HepG2 (cell line): ENCODE results near the gene PITHD1. TPM values are rescaled to one million over a fixed set of nuclear protein-coding genes. Genes with fewer than 3 reads are reported as not detected.

Source experiments
- FOSL1 ChIP-seq: sonication (generic); formaldehyde crosslinking; IDR thresholded peaks from 2 replicates; pipeline ENCODE4 v1.9.0; 2021; ENCODE audit warnings: missing genetic modification reagents, borderline replicate concordance
- HOMEZ ChIP-seq: IDR thresholded peaks from 2 replicates; pipeline ENCODE4 v1.6.1; 2016; ENCODE audit warnings: low read depth
- MXD1 ChIP-seq: sonication (generic); formaldehyde crosslinking; IDR thresholded peaks from 2 replicates; pipeline ENCODE4 v1.4.0; 2020; ENCODE audit warnings: mild to moderate bottlenecking, missing genetic modification reagents
- NFIB ChIP-seq: sonication (generic); formaldehyde crosslinking; IDR thresholded peaks from 2 replicates; pipeline ENCODE4 v1.9.0; 2021; ENCODE audit warnings: missing genetic modification reagents, mild to moderate bottlenecking, borderline replicate concordance
- RERE ChIP-seq: IDR thresholded peaks from 2 replicates; pipeline ENCODE4 v1.6.1; 2016; ENCODE audit warnings: low read depth, missing genetic modification reagents, missing compliant biosample characterization
- SMYD3 ChIP-seq: sonication (generic); formaldehyde crosslinking; IDR thresholded peaks from 2 replicates; pipeline ENCODE4 v1.8.1; 2023; ENCODE audit warnings: mild to moderate bottlenecking, missing genetic modification reagents
- TBX2 ChIP-seq: sonication (generic); formaldehyde crosslinking; IDR thresholded peaks from 2 replicates; pipeline ENCODE4 v1.5.0; 2020; ENCODE audit warnings: missing genetic modification reagents, mild to moderate bottlenecking, borderline replicate concordance
- TSC22D2 ChIP-seq: sonication (generic); formaldehyde crosslinking; IDR thresholded peaks from 2 replicates; pipeline ENCODE4 v1.5.1; 2020; ENCODE audit warnings: missing genetic modification reagents, mild to moderate bottlenecking, borderline replicate concordance
- ZFP36 ChIP-seq: fragments of 150-350 bp; IDR thresholded peaks from 2 replicates; pipeline ENCODE4 v1.6.1; 2018; ENCODE audit warnings: borderline replicate concordance, low read length, low read depth; ENCODE audit not compliant: partially characterized antibody
- ZFX ChIP-seq: sonication (generic); formaldehyde crosslinking; IDR thresholded peaks from 2 replicates; pipeline ENCODE4 v1.4.0; 2020; ENCODE audit warnings: mild to moderate bottlenecking, low read depth, missing genetic modification reagents, moderate library complexity
- ZMYM3 ChIP-seq: sonication (generic); formaldehyde crosslinking; IDR thresholded peaks from 2 replicates; pipeline ENCODE4 v1.5.1; 2020; ENCODE audit warnings: mild to moderate bottlenecking, missing genetic modification reagents
- ZNF138 ChIP-seq: sonication (generic); formaldehyde crosslinking; IDR thresholded peaks from 2 replicates; pipeline ENCODE4 v1.5.0; 2020; ENCODE audit warnings: mild to moderate bottlenecking, low read depth, missing genetic modification reagents
- ZNF367 ChIP-seq: sonication (generic); formaldehyde crosslinking; IDR thresholded peaks from 2 replicates; pipeline ENCODE4 v1.4.0; 2020; ENCODE audit warnings: missing genetic modification reagents, borderline replicate concordance
- ZNF382 ChIP-seq: sonication (generic); formaldehyde crosslinking; IDR thresholded peaks from 2 replicates; pipeline ENCODE4 v1.5.0; 2020; ENCODE audit warnings: missing genetic modification reagents, mild to moderate bottlenecking, borderline replicate concordance
- ZNF513 ChIP-seq: sonication (generic); formaldehyde crosslinking; conservative IDR thresholded peaks from 2 replicates; pipeline ENCODE4 v1.5.0; 2020; ENCODE audit warnings: missing genetic modification reagents
- ZNF766 ChIP-seq: sonication (generic); formaldehyde crosslinking; IDR thresholded peaks from 2 replicates; pipeline ENCODE4 v1.5.0; 2020; ENCODE audit warnings: missing genetic modification reagents, borderline replicate concordance
- ZNF816 ChIP-seq: sonication (generic); formaldehyde crosslinking; IDR thresholded peaks from 2 replicates; pipeline ENCODE4 v1.8.0; 2022; ENCODE audit warnings: missing genetic modification reagents, mild to moderate bottlenecking, borderline replicate concordance
- ZZZ3 ChIP-seq: sonication (generic); formaldehyde crosslinking; IDR thresholded peaks from 2 replicates; pipeline ENCODE4 v1.4.0; 2020; ENCODE audit warnings: missing genetic modification reagents, mild to moderate bottlenecking, borderline replicate concordance
- polyA plus RNA-seq, 8 experiments: library from polyadenylated mRNA; depleted of rRNA in 3 of 8; stranded (reverse) in 7 of 8; unstranded in 1 of 8; fragments of >200 nt; fragmentation: Illumina TruSeq in 4 of 8; extraction: Trizol in 4 of 8; gene quantifications; 2 replicates each; pipeline versions ENCODE4 v1.2.1 to v1.2.3, GENCODE V29; 2011 to 2016; ENCODE audit warnings: low read depth in 4 of 8, missing spikeins in 1 of 8, mixed read lengths in 1 of 8; ENCODE audit not compliant: insufficient read depth in 1 of 8
- total RNA-seq, 5 experiments: library from RNA; depleted of rRNA; stranded (reverse); fragments of >200 nt; fragmentation: Illumina TruSeq; extraction: Trizol; gene quantifications; 2 replicates each; pipeline ENCODE4 v1.2.3, GENCODE V29; 2016; ENCODE audit warnings: low read depth in 1 of 5

Gene PITHD1
- total and polyA plus RNA-seq, 2 of the 13 experiments (the other 11 are each of a cell fraction or from before 2014, with no cell fraction given), result 28.0 to 37.3 TPM

GRCh38 chr1:23799570-23800399, 21.6 kb downstream of the PITHD1 start (continued):
- TF ChIP-seq RERE (CRISPR knock-in tag), result no peak
- no peak for TF ChIP-seq ZNF766 (CRISPR knock-in tag)
- no peak for TF ChIP-seq NFIB (CRISPR knock-in tag)
- TF ChIP-seq TBX2 (CRISPR knock-in tag), result peak; percentile 43; the same call in 1 of the 2 replicates
- TF ChIP-seq ZNF513, result no peak
- TF ChIP-seq SMYD3 (CRISPR knock-in tag), result no peak
- TF ChIP-seq ZZZ3 (CRISPR knock-in tag), result no peak
- no peak for TF ChIP-seq TSC22D2 (CRISPR knock-in tag)
- no peak; the same call in 1 of the 2 replicates for TF ChIP-seq MXD1 (CRISPR knock-in tag)
- TF ChIP-seq FOSL1 (CRISPR knock-in tag), result no peak
- peak; percentile 43 for TF ChIP-seq ZMYM3 (CRISPR knock-in tag)
- peak; percentile 88; the same call in 1 of the 2 replicates for TF ChIP-seq ZNF816 (CRISPR knock-in tag)
- no peak for TF ChIP-seq HOMEZ (CRISPR knock-in tag)
- peak; percentile 51; the same call in 1 of the 2 replicates for TF ChIP-seq ZFX (CRISPR knock-in tag)
- TF ChIP-seq ZNF138 (CRISPR knock-in tag), result no peak
- TF ChIP-seq ZNF382 (CRISPR knock-in tag), result no peak
- no peak for TF ChIP-seq ZFP36
- TF ChIP-seq ZNF367 (CRISPR knock-in tag), result no peak
